ENCODE measurements around the gene ZNHIT2.
A peak's percentile ranks its signal among the peaks of the same experiment; 100 is the strongest.

Gene ZNHIT2

DNA sequence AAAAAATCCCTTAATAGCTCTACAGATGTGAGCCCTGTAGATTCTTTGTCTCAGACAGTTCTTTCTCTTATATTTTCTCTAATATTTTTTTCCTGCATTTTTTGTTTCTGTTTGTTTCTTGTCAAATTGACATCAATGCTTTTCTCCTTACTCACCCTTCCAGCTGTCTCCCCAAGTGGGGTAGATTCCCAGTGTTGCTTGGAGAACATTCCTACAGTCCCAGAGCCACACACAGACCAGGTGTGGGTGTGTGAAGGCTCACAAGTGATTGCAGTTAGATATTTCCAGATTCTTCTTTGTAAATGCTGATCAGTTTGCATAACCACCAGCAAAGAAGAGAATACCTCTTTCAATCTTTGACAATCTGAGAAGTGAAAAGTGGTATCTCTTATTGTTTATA is 14.0 kb downstream of the ZNHIT2 start:
- DNase-seq (ENCODE audit: low spot score) = no peak

DNA sequence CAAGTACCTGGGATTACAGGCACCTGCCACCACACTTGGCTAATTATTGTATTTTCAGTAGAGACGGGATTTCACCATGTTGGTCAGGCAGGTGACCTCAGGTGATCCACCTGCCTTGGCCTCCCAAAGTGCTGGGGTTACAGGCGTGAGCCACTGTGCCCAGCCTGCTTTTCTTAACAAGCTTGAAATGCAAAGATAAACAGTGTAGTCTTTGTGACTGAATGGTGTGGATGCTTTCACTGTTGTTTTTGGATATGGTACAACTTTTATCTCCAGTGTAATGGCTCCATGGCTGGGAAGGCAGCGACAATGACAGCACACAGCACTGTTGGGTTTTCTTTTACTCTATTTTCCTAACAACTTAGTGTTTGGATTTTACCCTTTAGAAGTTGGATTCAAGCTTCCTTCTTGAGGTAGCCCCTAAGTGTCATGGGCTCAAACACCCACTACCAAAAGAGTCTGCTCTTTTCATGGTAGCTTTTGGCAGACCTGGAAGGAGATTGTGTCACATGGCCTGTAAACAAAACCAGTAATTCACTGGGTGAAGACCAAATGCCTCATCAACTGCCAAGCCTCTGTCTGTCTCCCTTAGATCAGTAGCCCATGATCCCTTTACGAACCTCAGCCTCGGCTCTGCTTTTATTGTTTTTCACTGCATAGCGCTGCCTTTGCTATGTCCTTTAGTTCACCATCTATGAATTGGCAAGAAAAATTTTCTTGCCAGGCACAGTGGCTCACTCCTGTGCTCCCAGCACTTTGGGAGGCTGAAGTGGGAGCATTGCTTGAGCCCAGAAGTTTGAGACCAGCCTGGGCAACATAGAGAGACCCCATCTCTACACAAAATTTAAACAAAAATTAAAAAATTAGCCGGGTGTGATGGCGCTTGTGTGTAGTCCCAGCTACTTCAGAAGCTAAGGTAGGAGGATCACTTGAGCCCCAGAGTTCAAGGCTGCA is 15.1 kb downstream of the ZNHIT2 start:
- DNase-seq (ENCODE audit: low spot score) = peak; percentile 94

DNA sequence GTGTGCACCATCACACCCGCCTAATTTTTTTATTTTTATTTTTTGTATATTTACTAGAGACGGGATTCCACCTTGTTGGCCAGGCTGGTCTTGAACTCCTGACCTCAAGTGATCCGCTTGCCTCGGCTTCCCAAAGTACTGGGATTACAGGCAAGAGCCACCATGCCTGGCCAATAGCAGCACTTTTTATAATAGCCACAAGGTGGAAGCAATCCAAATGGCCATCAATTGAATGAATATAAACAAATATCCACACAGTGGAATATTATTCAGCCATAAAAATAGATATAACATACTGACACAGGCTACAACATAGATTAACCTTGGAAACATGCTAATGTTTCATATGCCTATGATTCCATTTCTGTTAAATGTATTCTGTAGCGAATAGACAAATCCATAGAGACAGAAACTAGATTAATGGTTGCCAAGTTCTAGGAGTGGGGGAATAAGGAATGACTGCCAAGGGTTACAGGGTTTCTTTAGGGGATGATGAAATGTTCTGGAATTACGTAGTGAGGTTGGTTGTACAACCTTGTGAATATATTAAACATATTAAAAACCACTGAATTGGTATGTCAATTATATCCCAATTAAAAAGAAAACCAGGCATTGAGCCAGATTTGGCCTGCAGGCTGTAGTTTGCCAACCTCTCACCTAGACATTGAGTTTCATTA is 16.7 kb downstream of the ZNHIT2 start:
- DNase-seq (ENCODE audit: low spot score) = no peak

DNA sequence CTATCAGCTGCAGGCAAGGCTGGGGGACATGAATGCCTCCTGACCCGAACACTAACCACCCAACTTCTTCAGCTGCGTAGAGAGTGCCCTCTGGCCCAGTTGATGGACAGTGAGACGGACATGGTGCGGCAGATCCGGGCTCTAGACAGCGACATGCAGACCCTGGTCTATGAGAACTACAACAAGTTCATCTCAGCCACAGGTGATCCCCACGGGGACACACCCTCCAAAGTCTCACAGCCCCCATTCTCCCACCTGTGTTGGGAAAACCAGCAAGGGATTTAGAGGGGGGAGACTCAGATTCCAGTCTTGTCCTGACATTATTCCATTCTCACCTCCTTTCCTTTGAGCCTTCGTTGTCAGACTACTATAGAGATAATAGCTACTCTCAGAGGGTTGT is 20.6 kb downstream of the ZNHIT2 start:
- DNase-seq (ENCODE audit: low spot score) = no peak

DNA sequence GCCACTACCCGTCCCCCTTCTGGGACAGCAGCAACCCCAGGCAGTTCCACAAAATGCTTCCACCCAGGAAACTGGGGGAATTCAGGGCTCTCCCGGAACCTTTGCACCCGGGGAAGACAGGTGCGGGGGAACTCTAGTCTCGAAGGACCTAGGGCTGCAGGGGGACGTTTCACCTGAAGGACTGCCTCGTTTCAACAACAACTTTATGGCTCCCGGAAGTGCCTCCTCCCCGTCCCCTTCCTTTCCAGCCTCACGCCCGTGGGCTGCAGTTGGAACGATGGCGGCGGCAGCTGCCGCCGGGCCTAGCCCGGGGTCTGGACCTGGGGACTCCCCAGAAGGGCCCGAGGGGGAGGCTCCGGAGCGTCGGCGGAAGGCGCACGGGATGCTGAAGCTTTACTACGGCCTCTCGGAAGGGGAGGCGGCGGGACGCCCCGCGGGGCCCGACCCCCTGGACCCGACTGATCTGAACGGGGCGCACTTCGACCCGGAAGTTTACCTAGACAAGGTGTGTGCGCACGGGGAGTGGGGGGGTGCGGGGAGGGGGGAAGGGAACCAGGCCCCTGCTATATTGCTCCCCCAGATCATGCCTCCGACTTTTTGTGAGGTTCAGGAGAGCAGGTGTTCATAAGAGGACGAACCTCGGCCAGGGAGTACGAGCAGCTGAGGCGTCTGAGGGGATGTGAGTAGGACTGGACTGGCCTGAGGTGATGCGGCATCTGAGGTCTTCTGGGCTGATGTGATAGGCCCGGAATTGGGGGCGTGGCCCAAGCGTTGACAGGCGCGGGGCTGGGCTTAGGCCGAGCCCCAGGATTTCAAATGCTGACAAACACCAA is 21.3 kb downstream of the ZNHIT2 start, which contains the start of gene VPS51:
Gene VPS51, plus strand, starts transcription at position 241 of the 833 bp plus-strand sequence. Its CDS starts 37 bp downstream, at position 278.
- peak; percentile 90 for DNase-seq (ENCODE audit: low spot score)

DNA sequence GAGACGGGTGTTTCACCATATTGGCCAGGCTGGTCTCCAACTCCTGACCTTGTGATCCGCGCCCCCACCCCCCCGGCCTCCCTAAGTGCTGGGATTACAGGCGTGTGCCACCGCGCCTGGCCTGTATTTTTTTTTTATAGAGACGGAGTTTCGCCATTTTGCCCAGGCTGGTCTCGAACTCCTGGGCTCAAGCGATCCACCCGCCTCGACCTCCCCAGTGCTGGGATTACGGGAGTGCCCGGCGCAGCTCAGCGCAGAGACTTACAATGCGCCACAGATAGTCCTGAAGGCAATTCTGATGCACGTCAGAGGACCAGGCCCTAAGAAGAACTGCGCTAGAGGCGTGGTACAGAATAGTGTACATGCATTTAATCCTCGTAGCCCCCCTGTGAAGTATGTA is 22.1 kb downstream of the ZNHIT2 start:
- DNase-seq (ENCODE audit: low spot score) = no peak

DNA sequence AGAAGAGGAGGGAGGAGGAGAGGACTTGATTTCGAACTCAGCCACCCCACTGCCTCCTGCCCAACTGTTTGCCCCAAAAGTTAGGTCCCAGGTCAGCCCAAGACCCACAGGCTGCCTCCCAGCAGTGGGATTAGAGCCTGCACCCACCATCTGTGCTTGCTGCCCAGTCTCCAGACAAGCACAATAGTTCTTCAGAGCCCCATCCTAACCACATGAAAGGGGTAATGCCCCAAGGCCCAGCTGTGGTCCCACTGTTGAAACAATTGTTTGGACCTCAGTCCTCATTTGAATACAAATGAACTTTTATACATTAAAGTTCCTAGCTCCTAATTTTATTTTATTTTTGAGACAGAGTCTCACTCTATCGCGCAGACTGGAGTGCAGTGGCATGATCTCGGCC is 26.9 kb downstream of the ZNHIT2 start:
- DNase-seq (ENCODE audit: low spot score) = peak; percentile 86

DNA sequence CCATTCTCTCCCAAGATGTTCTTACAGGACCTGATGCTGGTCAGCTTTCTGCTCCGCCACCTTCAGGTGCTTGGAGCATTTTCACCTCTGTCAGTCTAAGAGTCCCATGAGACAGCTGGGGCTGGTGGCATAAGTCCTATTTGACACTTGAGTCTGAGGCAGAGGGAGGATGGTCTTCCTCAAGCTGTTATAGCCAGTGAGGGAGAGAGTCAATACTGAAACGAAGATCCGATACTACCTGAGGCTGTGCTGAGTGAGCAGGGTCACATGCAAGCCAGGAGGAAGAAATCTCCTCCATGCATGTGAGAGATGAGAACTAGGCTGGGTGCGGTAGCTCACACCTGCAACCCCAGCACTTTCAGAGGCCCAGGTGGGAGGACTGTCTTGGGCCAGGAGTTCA is 27.9 kb downstream of the ZNHIT2 start:
- no peak for DNase-seq (ENCODE audit: low spot score)

DNA sequence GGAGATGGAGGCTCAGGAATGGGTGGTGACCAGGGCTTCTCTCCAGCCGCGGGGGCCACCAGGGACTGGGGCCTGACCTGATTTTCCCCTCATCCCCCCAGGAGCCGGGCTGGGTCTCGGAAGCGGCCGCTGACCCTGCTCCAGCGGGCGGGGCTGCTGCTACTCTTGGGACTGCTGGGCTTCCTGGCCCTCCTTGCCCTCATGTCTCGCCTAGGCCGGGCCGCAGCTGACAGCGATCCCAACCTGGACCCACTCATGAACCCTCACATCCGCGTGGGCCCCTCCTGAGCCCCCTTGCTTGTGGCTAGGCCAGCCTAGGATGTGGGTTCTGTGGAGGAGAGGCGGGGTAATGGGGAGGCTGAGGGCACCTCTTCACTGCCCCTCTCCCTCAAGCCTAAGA is 29.7 kb downstream of the ZNHIT2 start:
- DNase-seq (ENCODE audit: low spot score) = no peak

DNA sequence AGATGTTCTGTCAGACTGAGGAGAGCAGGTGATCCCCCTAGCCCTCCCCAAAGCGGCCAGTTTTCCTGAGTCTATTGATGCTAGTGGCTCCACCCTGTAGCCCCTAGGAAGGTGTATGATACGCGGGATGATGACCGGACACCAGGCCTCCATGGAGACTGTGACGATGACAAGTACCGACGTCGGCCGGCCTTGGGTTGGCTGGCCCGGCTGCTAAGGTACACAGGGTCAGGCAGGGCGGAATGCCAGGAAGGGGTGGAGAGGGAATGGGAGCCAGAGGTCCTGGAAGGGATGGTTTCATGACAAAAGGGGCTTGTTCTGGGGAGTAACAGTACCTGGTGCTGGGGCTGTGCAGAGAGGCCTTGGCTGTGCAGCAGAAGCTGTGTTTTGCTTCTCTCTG is 30.3 kb downstream of the ZNHIT2 start:
- no peak for DNase-seq (ENCODE audit: low spot score)

DNA sequence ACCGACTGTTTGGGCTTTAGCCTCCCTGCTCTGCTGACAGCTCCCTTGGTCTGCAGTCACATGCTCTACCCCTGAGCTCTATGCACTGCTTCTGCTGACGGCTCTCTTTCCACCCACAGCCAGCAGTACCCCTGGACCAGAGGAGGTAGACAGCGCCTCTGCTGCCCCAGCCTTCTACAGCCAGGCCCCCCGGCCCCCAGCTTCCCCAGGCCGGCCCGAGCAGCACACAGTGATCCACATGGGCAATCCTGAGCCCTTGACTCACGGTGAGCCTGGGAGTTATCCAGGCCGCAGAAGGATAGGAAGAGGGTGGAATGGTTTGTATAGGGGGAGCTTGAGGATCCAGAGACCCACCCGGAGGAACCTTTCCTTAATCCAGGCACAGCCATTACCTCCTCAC is 30.7 kb downstream of the ZNHIT2 start:
- DNase-seq (ENCODE audit: low spot score) = no peak

DNA sequence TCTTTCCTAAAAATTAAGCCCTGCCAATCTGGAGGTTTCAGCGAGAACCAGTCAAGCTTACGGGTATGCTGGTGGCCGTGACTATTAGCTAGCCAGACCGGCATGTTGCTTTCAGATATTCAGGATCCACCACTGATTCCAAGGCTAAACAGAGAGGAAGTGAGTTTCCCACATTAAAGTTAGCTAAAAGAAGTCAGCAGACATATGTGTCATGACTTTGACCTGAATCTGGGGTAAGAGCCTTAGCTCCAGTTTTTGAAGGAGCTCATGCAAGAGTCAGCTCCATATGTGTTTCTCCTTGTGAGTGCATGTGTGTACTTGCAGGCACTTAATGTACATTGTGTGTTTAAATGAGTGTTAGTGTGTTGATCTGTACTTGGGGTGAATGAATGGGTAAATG is 32.1 kb downstream of the ZNHIT2 start:
- no peak for DNase-seq (ENCODE audit: low spot score)

DNA sequence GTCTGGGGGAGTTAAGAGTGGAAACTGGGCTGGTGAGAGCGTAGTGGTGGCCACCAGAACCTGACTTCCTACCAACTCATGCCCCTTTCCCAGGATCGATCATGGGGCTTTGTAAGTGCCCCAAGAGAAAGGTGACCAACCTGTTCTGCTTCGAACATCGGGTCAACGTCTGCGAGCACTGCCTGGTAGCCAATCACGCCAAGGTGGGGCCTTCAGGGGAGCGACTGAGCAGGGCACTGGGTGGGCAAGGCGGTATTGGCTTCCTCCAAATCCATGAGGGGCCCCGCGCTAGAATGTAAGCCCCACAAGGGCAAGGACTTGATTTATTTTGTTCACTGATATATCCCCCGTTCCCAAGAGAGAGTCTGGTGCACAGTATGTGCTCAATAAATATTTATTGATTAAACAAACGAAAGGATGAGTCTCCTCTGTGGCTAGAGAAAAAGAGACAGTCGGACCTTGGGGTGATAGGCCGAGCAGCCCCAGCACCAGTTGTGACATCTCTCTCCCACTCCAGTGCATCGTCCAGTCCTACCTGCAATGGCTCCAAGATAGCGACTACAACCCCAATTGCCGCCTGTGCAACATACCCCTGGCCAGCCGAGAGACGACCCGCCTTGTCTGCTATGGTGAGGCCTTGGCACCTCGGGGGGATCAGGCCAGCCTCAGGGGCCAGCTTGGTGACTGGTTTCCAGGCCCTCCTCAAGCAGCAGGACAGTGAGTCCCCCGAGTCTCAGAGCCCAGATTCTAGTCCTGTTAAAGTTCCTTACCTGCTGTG is 32.7 kb downstream of the ZNHIT2 start:
- DNase-seq (ENCODE audit: low spot score) = no peak

DNA sequence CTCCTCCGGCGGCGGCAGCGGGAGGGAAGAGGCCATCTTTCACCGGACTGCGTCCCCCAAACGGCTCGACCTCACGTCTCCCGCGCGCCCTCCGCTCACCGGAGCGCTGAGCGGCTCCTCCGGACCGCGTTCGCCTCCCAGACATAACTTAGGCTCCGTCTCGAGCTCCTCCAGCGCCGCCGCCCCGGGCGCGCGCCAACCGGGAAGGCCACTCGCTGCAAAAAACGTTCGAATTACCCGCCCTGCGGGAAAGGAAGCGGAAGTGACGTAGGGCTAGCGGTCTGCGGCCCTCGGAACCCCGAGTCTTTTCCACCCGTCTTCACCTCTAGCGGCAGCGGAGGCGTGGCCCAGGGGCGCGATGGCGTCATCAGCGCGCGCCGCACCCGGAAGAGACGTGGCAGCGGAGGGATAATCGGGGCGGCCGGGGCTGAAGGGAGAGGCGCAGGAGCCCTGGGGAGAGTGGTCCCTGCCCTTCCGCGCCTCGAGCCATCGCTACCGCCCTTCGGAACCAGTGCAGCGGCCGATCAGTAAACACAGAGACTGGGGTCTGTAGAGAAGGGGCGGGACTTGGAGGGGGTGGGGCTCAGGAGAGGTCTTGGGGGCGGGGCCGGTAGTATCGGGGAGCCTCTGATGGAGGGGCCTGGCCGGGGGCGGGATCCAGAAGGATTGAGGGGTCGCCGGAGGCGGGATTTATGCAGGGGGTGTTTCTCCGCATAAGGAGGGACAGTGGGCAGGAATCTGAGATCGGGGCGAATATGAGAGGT is 33.5 kb downstream of the ZNHIT2 start, which contains the start of the genes CDCA5 and ZFPL1:
Gene CDCA5, minus strand, starts transcription at position 207 of the 764 bp plus-strand sequence. Its CDS starts 62 bp downstream, at position 145.
Gene ZFPL1, plus strand, starts transcription at position 389 of the 764 bp plus-strand sequence. CDS start 477 bp downstream, outside the sequence.
- DNase-seq (ENCODE audit: low spot score) = peak; percentile 94

DNA sequence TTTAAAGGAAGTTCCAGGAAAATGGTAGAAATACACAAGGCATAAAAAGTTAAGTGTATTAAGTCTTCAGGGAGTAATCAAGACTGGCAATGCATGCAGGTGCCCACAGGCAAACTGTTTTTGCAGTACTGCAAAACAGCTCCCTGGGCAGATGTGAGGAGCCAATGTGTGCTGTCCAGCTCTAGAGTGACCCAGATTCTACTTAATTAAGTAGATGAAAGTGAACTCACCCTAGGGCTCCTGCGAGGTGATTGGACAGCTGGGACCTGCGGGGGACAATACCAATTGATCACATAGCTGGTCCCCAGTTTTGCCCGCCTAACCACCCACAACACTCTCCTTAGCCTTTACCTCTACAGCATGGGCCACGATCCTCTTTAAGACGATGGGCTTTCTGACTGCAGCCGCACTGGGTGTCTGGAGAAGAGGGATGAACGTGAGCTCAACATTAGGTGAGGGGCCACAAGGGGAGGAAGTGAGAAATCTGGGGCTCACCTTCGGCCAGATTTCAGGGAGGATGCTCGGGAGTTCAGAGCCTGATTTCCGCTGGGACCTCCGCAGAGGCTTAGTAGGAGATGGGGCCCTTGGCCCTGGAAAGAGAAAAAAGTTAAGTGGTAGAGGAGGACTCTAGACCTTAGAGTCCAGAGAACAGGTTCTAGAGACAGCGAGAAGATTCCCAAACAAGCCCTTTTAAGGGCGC is 34.2 kb downstream of the ZNHIT2 start:
- no peak for DNase-seq (ENCODE audit: low spot score)

DNA sequence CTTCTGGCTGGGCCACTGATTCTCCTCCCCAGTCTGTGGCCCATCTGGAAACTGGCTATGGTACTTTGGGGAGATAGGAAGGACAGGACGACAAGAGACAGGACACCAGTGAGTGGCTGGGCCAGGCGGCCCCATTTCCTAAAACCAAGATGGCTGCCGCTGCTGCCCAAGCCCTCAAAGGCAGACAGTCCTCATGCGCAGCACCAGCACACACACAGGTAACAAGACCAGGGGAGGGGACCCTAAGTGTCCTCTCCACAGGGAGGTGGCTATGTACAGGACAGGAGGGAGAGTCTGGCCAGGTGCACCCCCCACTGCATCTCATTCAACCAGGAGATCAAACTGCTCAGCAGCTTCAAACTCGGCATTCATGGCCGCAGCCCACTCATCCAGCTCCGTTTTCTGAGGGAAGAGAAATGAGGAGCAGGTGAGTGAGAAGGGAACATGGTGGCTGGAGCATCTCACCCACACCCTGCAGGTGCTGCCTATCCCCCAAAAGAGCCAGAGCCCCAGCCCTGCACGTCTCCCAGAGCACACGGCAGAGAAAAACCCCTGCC is 38.6 kb downstream of the ZNHIT2 start:
- no peak for DNase-seq (ENCODE audit: low spot score)

DNA sequence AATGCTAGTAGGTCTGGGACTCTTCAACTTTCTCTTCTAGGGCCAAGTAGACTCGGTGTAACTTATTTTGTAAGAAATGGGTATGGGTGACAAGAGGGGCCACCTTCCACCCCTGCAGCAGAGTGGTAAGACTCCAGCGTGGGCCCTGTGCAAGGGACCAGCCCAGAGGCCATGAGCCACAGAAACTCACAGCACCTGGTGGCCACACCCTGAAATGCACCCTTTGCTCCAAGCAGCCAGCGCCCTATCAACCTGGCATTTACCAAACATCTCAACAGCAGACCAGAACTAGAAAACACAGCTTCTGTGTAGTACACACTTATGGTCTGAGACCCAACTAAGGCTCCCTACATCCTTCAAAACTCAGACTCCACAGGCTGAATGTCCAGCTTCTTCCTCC is 39.4 kb downstream of the ZNHIT2 start:
- DNase-seq (ENCODE audit: low spot score) = no peak

DNA sequence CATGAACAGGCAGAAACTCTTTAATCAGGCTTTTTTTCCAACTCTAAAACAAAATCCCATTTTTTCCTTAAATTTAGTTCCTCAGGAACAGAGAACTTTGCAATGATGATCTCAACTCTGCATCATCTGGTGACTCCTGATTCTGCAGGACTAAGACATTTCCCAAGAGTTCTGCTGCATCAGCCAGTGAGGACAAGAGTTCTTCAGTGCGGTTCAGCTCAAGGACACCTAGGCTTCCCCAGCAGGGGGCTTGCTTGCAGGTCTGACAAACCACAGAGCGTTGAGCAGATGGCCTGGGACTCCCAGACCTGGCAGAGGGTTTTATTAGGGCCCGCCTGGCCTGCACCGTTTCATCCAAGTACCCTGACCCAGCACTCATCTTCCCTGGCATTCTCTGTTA is 40.0 kb downstream of the ZNHIT2 start:
- DNase-seq (ENCODE audit: low spot score) = no peak

DNA sequence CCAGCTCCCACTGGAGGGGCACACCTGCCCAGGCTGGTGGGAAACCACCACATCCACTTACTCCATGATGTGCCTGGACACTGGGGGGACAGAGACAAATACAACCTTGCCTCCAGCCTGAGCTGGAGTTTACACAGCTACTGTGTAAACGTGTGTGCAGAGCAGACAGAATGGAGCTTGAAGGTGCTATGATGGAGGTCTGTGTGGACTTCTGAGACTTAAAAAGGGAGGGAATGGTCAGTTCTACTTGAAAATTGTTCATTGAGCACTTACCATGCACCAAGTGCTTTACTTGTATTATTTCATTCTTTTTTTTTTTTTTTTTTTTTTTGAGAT is 44.9 kb downstream of the ZNHIT2 start:
- no peak for DNase-seq (ENCODE audit: low spot score)
